Mucosa of gallbladder (tissue), 1 donor: Measurements from ENCODE around the gene CMSS1. TPM values are rescaled to one million over a fixed set of nuclear protein-coding genes. Genes with fewer than 3 reads are reported as not detected.
"Not testable (repeated sequence)": the region's sequence is repeated elsewhere in the genome, so short reads cannot be mapped to it uniquely, and the experiment has no call there.

Experiments
- DNase-seq: peaks from one replicate; pipeline ENCODE4 v3.0.0-alpha.2; 2020; ENCODE audit warnings: low spot score
- total RNA-seq: library from RNA; stranded (reverse); gene quantifications from one replicate; pipeline ENCODE4 v1.2.1, GENCODE V29; 2021
- donor health status: DM: no; HTN: no; CAD: no.

The CMSS1 gene
- total RNA-seq, 1 donor from 2014 or later, result 18.2 TPM

- no peak for DNase-seq
Observed at GRCh38 chr3:100226712-100227429, 409.2 kb downstream of the CMSS1 start.

GRCh38 chr3:100227511-100227921 is 409.9 kb downstream of the CMSS1 start:
- DNase-seq, result no peak

GRCh38 chr3:100228247-100228646 is 410.6 kb downstream of the CMSS1 start:
- DNase-seq, result no peak

GRCh38 chr3:100229188-100229587 is 411.5 kb downstream of the CMSS1 start:
- DNase-seq, result not testable (repeated sequence)

- DNase-seq, result no peak
Observed at GRCh38 chr3:100230710-100231109, 413.0 kb downstream of the CMSS1 start.

Other genes with a start within 250 kb of the CMSS1 start
- gene COL8A1, start 179.3 kb upstream of the CMSS1 start, total RNA-seq, result 3.7 TPM